ENCODE measurements around the gene SAMD4A.
"Not testable (repeated sequence)": the region's sequence is repeated elsewhere in the genome, so short reads cannot be mapped to it uniquely, and the experiment has no call there.

Gene SAMD4A

DNA sequence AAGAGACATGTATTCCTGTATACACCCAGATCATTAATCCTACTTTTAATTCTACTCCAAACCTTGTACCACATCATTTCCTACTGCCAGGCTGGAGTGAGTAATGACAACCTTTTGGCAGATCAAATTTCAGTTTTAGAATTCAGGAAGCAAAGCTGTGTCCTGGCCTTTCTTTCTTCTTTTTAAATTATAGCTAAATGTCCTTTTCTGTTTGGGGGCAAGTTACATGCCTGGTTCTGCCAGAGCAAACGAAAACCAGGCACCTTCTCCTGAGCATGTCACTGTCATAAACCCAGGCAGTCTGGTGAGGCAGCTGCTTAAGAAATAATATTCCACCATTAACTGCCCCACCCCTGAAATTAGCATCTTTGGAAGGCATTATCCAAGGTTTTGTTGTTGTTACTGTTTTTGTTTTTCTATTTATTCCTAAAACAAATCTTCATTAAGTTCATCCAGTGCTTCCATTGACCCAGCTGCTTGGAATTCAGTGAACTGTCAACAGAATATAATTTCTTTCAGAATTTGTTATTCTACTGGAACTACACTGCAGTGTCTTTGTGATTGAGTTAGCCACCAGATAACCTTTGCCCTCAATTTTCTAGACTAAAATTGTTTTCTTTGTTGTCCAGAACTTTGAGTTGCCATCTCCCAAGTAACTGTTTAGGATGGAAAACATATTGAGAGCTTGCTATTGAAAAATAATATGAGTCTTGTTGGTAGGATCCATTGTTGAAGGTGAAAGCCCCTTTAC is 33.2 kb downstream of the SAMD4A start:
- DNase-seq, result no peak

DNA sequence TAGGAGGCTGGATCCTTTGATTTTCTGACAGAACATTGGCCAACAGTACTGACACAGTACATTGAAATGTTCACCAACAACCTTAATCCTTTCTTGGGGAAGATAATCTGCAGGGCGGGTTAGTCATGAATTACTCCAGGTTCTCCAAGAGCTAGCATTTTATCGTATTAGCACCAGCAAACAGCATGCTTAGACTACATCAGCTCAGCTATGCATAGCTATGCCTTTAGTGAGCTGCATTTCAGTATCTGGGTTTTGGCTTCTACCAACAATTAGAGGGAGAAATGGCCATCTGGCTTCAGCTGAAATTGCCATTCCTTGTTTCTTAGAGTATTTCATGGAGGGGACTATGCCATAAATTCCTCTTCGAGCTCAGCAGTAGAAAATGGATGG is 33.8 kb downstream of the SAMD4A start:
- no peak for DNase-seq

DNA sequence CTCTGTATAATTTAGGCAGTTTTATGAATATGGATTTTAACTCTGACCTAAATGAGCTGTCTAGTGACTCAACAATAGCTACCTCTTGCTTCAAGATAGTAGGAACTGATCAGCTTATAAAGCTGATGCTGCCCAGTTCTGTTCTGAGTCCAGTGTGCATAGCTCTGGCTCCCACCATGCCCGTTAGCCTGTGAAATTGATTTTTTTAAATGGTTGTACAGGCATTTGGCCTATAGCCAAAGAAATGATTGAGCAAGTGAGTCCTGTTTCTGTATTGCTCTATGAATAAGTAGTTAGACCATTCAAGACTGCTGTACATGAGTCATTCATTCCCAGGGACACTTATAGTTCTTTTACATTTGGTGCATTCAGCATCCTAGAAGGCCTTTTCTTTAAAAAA is 36.4 kb downstream of the SAMD4A start:
- no peak for DNase-seq

GRCh38 chr14:54606178-54606577 is 39.2 kb downstream of the SAMD4A start:
- DNase-seq, result no peak

DNA sequence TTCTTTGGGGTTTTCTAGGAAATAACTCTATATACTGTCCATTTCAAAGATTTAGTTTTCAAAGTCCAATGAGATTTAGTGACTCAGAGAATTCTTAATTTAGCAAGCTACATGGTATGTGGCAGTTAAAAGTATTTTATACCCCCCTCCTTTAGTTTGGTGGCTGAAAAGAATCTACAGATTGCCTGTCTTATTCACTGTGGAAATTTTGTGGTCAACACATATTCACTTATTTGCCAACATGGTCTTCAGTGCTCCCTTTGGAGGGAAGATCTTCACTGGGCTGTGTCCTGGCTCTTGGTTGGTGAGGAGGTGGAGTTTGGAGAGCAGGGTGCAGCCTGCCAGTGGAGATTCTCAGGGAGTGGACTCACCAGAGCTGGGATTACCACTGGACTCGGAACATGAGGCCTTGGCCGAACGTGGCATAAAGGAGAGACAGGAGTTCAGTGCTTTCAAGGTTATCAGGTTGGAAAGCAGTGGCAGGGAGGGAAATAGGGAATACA is 39.8 kb downstream of the SAMD4A start:
- no peak for DNase-seq

DNA sequence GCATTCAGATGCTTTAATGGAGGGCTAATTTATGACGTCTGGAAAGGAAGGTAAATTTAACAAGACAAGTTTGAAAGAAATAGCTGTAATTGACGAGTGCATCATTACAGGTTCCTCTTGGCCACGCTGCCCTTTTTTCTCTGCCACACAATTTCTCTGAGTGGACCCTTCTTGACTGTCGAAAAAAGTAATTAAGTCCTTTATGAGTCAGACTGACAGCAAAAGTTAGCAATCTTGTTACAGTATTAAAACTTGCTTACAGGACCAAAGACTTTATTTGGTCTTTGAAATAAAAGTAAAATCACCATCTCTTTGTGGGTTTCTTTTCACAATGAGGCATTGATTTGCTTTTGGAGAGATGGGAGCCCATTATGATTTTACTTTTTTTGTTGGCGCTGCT is 42.6 kb downstream of the SAMD4A start:
- DNase-seq, result no peak

DNA sequence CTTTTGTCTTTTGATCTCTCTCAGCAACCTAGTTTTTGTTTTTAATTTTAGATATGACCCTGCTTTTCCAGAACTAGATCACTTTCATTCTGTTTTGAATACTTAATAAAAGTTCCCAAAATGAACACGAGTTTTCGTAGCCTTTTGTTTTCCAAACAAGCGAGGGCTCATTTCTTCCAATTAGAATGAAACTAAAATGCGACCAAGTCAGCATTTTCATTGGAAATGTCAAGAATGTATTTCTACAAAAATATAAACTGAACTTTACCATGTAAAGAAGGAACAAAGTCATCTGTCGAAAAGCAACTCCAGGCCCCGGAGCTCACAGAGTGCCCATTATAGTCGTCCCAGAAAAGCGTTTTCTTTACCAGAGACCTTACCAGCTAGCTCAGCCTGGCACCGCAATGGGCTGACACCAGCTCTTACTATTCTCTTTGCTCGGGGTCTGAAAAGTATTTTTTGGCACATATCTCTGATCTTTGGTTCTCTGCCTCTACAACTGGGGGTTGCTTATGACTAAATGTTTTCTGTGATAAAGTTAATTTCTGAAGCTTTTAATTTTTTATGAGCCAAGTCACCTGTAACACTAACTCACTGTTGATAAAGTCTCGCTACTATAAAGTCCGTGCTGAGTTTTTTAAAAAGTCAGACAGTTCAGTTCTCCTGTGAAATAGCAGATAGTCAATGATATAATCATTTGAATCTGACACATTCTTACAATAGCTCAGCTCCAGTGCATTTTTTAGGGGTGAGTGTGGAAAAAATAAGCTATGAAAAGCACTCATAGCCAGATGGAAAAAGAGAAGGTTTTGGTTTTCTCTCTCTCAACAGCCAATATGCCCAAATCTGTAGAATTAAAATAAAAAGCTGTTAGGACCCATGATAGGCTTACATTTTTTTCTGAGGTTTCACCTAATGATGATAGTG is 43.4 kb downstream of the SAMD4A start:
- DNase-seq, result no peak

DNA sequence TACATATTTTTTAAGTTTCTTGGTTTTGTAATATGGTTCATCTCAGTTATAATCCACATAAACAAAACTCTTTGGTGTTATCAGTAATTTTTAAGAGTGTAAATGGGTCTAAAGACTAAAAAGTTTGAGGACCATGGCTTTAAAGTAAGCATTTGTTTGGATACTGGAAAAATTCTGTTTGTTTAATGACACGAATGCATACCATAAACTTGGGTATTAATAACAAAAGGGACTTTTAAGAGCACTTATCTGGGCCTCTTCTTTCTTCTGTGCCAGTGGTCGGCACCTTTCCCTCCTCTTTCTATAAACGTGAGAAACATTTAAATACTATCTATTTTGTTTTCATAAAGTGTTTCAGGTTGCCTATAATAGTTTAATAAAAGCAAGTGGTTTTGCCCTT is 47.4 kb downstream of the SAMD4A start:
- DNase-seq, result no peak

- no peak for DNase-seq
Observed at GRCh38 chr14:54617467-54617866, 50.5 kb downstream of the SAMD4A start.

- no peak for DNase-seq
Observed at GRCh38 chr14:54621686-54622085, 54.8 kb downstream of the SAMD4A start.

DNA sequence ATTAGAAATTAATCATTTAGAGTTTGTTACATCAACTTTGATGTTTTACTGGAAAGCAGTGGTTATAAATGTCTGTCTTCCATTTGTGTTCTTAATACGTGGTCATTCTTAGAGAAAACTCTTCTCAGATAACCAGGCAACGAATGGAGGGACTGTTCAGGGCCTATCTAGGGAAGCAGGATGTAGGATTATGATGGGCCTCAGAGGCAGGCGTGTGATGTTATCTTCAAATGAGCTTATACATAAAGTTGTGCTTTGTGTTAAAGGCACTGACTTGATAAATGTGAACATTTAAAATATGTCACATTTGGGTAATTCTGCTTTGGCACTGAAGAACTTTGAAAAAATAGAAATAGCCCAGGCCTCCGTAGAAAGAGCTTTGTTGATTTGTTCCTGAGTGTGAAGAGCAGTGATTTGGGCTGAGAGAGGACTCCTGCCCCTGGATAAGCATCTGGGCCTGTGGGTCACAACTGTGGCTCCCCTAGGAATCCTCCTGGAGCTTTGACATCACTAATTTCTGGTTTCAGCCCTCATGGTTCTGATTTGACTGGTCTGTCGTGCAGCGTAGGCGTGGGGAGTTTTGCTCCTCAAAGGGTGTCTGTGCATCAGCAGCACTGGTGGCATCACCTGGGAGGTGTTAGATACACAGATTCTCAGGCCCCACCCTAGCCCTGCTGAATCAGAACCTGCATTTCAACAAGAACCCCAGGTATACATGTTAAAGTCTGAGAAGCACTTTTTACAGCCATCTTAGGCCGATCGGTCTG is 55.4 kb downstream of the SAMD4A start:
- no peak for DNase-seq

GRCh38 chr14:54623279-54624004 is 56.5 kb downstream of the SAMD4A start:
- no peak for DNase-seq

- not testable (repeated sequence) for DNase-seq
Observed at GRCh38 chr14:54624005-54624358, 57.1 kb downstream of the SAMD4A start.

GRCh38 chr14:54625112-54625511 is 58.2 kb downstream of the SAMD4A start:
- no peak for DNase-seq

- no peak for DNase-seq
Observed at GRCh38 chr14:54627219-54627539, 60.3 kb downstream of the SAMD4A start.

- DNase-seq, result peak; percentile 12
Observed at GRCh38 chr14:54627540-54628363, 60.8 kb downstream of the SAMD4A start.

DNA sequence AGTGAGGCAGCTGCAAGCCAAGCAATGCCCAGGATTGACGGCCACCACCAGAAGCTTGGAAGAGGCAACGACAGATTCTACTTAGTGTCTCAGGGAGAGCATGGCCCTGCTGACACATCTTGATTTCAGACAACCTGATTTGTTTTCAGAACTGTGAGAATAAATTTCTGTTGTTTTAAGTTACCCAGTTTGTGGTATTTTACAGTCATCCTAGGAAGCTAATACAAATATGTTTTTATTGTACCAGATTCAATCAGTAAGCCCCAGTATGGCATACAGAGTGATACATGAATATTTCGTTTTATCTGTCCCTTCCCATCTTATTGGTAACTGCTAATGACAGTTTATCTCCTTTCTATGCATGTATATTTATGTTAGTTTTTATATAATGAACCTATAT is 62.3 kb downstream of the SAMD4A start:
- DNase-seq, result no peak

DNA sequence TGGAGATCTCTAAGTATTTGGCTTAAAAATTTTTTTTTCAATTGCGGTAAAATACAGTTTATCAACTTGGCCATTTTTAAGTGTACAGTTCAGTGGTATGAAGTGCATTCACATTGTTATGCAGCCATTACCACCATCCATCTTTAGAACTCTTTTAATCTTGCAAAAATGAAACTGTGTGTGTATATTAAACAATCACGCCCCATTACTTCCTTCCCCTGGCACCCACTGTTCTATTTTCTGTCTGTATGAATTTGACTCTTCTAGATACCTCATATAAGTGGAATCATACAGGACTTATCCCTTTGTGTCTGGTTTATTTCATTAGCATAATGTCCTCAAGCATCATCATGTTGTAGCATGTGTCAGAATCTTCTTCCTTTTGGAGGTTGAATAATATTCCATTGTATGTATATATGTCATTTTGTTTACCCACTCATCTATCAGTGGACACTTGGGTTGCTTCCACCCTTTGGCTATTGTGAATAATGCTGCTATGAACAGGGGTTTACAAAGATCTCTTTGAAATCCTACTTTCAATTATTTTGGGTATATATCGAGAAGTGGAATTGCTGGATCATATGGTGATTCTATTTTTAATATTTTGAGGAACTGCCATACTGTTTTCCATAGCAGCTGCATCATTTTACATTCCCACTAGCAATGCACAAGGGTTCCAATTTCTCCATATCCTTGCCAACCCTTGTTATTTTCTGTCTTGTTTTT is 62.9 kb downstream of the SAMD4A start:
- DNase-seq, result no peak

GRCh38 chr14:54631016-54631415 is 64.1 kb downstream of the SAMD4A start:
- no peak for DNase-seq

GRCh38 chr14:54632452-54632851 is 65.5 kb downstream of the SAMD4A start:
- no peak for DNase-seq

GRCh38 chr14:54633076-54633475 is 66.1 kb downstream of the SAMD4A start:
- DNase-seq, result no peak
